ENCODE data around the gene CDV3.

The CDV3 gene

DNA sequence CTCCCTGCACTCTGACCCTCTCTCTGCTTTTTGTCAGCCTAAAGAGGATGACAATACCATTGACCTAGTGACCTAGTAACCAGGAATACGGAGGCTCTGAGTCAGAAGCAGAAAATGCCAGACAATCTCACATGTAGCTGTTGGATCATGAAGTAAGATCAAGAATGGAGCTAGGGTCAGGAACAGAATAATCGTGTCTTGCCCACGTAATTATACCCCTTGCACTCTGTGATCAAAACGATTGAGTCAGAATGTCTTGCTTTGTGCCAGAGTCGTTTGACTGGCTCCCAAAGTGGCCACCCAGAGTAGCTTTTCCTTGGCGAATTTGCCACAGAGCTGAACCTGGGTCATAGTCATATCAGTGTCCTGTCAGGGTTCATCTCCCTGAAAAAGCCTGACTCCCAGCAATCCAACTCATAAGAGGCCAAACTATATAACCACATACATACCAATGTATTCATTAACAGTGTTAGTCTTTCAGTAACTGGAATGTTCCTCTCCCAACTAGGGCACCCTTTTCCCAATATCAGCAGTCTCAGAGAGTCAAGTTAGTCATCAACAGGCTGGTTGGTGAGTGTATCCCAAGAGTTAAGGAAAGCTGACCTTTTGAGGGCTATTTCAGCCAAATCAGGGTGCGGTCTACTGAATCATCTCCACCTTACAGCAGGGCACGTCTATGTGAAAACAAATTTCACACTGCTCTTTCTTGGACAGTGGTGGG, 5.0 kb upstream of the CDV3 start:
- DNase-seq = peak; percentile 81

- peak; percentile 93 for DNase-seq
Observed at GRCh38 chr3:133570139-133570936, 3.1 kb upstream of the CDV3 start.

GRCh38 chr3:133570937-133571320, 2.6 kb upstream of the CDV3 start:
- DNase-seq = peak; percentile 81

GRCh38 chr3:133572158-133573053, 1.1 kb upstream of the CDV3 start:
- DNase-seq = peak; percentile 40

DNA sequence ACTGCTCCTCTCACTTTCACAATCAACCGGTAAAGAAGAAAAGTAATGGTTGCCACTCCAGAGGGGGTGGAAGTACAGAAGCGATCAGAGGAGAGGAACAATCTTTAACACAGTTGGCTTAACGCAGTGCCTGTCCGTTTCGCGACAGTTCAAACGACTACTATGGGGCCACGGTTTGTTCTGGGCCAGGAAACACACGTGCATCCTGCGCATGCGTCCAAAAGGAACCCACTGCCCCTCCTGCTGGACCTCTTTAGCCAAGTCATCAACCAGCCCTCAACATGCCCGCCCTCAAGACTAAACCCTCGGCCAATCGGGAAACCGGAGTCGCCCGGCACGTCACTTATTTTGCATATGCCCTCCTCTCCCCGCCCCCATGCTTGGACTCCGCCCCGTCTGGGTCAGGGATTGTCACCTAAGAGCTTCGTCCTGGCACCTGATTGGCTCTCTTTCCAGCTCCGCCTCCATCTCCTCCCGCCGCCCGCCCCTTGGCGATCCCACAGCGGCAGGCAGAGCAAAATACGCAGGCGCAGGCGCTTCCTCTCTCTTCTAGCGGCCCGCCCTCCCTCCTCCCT, 345 bp upstream of the CDV3 start:
- DNase-seq = peak; percentile 100

DNA sequence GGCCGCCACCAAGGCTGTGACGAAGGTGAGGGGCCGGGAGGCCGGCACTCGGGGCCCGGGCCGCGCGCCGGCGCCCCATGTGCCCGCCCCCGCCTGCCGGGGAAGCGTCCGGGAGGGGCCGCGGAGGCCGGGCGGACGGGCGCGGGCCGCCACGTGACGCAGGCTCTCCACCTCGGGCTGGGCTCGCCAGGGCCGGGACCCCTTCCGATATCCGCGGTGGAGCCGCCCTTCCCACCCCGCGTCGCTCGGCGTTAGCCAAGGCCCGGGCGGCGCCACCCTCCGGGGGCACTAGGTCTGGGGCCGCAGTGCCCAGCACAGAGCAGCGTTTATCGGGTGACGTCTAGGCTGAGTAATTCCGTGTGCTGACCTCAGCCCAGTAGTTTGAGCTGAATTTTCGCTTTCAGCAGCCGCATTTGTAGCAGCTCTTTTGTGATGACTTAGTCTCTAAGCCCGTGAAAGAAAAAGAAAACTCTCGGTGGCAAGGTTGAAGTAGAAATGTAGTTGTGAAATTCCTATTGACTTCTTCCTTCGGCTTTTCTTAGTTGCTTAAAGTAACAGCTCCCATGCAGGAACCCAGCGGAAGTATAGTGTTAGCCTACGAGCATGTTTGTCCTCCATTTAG, 885 bp downstream of the CDV3 start:
- DNase-seq = peak; percentile 63

DNA sequence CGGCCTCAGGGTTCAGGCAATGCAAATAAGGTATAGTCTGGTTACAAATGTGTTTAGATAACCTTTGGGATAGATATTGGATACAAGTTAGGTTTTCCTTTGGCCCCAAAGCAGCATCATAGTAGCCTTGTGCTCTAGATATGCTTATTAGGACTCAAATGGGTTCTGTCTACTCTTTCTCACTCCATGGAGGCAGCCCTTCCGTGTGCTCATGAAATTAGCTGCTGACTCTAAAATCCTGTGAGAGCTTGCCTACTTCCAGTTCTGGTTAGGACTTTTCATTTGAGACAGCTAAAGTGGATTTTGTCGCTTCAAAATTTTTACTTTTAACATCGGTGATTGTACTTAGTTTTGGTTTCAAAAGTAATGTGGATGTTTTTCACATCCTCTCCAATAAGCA, 1.6 kb downstream of the CDV3 start:
- no peak for DNase-seq

DNA sequence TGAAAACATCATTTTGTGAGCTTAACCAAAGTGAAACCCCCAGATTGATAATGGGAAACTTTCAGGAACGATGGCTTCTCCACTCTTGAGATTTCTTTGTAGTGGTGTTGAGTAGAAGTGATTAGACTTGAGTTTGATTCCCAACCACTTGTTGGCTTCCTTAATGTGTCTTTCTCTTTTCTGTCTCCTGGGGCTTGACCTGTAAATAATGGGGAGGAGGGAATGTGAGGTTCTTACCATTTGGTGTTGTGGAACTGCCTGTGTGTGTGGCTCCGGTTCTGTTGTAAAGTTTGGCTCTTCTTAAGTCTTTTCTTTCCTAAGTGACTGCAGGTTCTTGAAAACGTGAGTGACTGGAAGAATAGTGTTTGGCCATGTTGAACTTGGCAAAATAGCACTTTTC, 2.7 kb downstream of the CDV3 start:
- no peak for DNase-seq

DNA sequence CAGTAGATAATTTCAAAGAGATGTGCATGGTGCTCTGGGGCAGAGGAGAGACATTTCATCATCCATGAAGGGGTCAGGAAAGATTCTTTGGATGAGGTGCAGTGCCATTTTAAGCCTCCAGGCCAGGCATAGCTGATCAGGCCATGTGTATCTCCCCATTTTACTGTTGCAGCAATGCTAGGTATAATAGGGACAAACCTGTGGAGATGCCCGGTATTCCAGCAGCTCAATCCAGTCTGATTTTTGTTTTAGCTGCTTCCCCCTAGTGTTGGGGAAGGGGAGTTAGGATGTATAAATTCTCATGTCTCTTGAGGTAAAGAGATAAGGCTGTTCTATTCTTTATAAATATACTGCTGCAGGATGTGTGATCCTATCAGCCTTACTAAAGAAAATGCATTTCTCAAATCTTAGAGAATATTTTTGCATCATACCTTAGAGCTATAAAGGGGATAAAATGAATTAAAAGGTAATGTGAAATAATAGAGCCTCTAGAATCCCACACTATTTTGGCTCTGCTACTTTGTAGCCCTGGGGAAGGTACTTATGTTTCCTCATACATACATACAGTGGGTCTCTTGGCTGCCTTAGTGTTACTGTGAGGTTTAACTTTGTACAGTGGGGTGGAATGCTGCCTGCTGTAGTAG, 5.2 kb downstream of the CDV3 start:
- DNase-seq = peak; percentile 58

- no peak for DNase-seq
Observed at GRCh38 chr3:133583396-133583795, 9.9 kb downstream of the CDV3 start.

DNA sequence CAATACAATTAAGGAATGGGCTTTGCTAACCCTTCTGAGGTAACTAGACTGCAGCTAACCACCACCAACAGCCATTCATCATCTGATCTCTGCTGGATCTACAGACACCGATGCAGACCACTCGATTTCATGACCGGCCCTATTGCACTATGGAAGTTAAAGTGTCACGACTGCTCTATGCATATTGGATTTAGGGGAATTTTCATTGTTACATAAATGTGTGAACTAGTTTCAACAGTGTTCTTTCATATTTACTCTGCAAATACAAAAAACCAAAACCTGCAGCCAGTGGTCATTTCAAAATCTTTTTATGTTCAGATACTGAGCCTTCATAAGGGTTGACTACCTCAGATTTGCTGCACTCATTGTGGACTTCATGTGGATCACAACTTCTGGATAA, 14.5 kb downstream of the CDV3 start:
- no peak for DNase-seq

DNA sequence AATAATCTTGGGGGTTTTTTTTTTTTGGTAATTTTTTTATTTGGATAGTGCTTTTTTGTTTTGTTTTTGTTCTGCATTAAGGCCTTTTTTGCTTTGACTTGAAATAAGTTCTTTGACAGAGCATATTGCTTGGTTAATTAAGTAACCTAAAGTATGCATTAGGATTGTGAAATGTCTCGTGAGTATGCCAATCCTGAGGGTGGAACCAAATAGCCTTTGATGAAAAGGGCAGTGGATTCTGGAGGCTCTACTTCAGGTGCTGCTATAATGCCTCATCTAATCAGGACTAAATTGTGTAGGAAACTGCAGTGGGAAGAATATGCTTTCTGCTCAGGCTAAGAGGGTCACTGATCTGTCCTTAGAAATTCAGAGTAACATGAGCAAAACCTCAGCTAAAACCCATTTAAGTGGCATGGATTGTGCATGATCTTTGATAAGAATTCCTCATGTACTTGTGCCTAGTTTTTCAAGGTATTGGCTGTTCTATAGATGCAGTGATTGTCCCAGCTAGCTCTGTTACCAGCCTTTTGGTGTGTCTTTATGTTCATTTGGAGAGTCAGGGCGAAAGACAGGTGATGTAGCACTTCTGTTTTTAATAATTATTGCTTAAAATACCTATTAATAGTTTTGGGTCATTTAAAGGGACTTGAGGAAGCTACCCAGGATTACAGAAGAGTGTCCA, 15.4 kb downstream of the CDV3 start:
- no peak for DNase-seq

DNA sequence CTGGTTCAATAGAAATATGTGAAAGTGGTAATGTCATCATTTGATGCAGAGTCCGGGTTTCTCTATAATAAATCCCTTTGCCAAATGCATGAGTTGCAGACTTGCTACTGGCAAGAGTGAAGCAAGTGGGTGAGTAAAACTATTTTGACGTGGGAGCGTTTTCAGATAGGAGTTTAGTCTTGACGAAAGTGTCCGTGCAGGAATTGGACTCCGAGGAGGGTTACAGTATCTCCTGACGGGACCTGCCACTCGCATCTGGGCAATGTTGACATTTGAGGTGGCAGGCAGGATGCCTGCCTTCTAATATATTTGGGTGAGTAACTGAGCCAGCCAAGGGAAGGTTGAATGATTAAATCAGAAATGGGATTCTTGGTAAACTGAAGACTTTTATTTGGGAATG, 16.0 kb downstream of the CDV3 start:
- no peak for DNase-seq

DNA sequence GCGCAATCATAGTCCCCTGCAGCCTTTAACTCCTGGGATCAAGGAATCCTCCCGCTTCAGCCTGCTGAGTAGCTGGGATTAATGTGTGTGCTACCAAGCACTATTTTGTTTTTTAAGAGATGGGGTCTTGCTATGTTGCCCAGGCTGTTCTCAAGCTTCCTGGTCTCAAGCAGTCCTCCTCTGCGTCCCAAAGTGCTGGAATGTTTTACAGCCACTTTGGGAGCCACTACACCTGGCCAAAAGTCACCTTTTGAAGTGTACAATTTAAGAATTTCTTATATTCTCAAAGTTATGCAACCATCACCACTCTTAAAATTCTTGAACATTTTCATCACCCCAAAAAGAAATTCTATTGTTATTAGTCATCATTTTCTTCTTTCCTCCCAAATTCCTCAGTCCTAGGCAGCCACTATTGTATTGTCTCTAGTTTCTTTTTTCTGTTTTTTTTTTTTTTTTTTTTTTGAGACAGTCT, 17.8 kb downstream of the CDV3 start:
- DNase-seq = peak; percentile 75

GRCh38 chr3:133592843-133593242, 19.4 kb downstream of the CDV3 start:
- no peak for DNase-seq

GRCh38 chr3:133593243-133593642, 19.8 kb downstream of the CDV3 start:
- no peak for DNase-seq

DNA sequence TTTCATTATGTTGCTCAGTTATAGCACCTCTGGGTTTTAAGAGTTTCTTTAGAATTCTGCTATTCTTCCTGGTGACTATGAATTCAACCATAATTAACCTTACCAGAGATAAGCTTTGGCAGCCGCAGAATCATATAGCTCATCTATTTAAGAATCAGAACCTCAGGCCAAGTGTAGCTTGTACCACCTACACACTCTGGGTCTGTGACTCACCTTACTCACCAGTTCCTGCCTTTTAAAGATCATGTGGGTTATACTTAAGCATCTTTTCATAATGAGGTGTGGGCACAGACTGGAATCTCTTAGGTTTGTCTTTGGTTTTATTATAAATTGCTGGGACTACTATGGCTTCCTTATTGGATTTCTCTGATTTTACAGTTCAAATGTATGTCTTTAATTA, 21.9 kb downstream of the CDV3 start:
- no peak for DNase-seq

DNA sequence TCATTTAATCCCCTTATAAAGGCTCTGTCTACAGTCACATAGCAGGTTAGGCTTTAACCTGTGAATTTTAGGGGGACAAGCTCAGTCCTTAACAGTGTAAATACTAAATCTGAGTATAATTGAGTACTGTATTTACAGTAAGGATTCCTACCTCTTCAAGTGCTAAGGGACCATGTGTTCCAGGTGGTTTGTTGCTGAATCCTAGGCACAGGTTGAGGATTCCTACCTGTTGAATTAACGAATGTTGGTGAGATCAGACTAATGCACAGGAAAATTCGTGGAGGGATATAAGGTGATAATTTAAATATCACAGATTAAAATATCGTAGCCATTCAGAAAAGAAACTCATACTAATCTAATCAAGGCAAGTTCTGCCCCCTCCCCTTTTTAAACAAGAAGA, 24.9 kb downstream of the CDV3 start:
- no peak for DNase-seq

DNA sequence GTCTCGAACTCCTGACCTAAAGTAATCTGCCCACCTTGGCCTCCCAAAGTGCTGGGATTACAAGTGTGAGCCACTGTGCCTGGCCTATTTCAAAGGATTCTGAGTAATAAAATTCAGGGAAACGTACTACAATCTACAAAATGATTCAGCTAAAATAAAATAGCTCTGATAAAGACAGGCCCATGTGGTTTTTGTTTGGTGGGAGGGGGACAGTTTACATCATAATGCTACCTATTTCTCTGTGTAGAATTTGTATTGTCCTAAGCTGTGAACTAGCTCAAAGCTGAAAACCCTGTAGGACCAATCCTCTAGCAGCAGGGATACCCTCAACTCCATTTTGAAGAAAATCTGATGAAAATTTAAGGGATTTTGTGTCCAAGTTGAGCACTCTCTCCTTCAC, 25.8 kb downstream of the CDV3 start:
- no peak for DNase-seq

DNA sequence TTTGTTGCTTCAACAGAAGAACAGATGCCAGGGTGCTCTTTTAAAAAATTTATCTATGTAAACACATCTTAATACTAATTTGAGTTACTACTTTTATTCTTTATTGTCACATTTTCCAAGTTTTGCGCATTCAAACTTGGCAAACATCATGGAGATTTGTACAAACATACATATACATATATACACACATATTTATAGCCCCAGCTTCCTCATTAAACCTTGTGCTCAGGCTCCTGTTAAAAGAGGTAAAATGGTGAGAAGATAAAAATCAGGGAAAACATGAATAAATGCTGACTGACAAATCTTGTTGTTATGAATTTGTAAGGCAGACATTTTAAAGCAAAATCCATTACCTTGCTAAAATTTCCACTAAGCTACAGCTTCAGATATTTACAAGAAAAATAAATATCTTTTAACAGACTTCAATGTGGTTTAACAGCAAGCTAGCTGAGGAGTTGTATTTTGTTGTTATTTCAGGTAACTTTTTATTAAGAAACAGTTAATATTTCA, 27.1 kb downstream of the CDV3 start:
- no peak for DNase-seq

GRCh38 chr3:133606342-133606741, 32.9 kb downstream of the CDV3 start:
- DNase-seq = no peak

Data from fibroblast of skin of scalp (primary cell).